HG03066 (cell line): ENCODE results near the gene EDDM3A.
"Not testable (repeated sequence)": the region's sequence is repeated elsewhere in the genome, so short reads cannot be mapped to it uniquely, and the experiment has no call there.

Experiments used
- ATAC-seq: cut with Tn5 transposase; IDR thresholded peaks from one replicate; pipeline ENCODE4 v1.9.1; 2021; ENCODE audit warnings: low read depth; ENCODE audit not compliant: unreplicated experiment

The EDDM3A gene, protein sequence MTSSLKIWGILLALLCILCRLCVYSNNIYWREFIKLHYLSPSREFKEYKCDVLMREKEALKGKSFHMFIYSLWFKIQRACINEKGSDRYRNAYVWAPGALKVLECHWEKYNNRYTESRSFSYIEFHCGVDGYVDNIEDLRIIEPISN

DNA sequence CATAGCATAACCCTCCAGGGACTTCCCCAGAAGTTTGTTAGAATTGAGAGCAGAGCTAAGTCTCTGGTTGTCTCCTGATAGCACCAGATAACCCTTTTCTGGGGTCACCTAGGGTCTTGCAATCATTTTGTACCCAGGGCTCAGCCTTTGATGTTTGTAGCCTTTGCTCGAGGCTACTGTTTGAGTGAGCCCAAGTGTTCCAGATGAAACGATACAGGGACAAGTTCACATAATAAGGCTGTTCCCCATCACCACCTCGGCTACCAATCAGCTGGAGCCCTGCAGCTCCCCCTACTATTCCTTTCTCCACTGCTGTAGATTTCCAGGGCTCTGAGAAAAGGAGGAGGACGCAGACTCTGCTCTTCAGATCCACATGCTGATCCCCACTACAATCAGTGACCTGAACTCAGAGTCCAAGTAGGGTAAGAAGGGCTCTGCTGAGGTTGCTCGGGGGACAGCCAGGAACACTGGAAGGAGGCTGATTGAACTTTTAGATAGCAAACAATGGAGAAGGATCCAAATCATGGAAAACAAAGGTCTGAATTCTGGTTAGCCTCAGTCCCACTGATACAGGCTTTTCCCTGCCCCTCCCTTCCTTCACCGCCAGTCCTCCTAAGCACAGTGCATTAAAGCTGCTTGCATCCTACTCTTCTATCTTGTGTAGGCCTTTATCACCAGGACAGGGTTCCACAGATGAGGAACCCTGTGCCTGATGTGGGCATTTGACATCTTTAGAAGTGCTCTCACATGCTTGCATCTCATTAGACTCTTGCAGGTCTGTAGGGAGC lies at the start of gene EDDM3A:
TSS of gene EDDM3A (plus strand) at position 317 of the 788 bp plus-strand sequence. CDS start 1,694 bp downstream, outside the sequence.
- ATAC-seq, result no peak

DNA sequence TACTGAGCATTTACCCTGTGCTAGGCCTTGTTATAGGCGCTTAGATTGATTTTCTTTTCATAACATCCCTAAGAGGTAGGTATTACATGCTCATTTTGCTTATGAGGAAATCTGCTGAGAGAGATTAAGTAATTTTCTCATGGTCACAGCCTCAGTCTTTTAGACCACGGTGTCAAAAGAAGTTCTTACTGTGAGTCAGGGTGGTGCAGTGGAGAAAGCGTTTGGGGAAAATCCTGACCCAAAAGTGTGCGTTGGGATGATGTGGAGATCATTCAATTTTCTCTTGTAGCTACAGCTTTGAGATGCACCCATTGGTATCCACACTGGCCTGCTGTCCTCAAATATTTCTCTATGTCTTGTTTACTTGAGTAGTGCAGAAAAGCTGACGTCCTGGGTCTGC lies 48.9 kb upstream of the EDDM3A start:
- no peak for ATAC-seq

DNA sequence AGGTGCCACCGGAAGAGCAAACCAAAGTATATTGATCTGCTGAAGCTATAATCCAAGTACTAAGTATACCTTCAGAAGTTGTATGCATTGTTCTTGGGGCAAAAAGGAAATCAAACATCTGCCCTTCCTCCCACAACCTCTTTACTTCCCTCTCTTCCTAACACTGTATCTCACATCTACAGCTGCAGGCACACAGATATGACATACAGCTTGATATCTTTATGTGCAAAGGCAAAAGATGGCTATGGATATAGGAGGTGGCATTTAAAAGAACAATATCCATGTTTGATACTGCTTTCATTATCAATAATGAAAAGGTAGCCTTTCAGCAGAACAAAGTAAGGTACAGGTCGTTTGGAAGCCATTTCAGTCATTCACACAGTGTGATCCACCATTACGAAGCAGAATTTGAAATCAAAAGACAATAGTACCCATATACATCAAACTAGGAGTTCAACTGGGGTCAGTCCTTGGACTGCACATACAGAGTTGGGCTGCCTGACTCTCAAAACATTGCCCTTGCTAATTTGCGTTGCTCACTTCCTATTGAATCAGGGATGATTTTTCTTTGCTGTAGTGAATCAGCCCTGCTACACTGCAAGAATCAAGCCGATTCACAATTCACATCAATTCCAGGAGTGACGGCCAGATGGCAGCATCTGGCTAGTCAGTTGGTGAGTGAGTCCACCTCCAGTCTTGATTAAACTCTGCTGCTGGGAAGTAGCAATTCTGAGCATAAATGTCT lies 48.2 kb upstream of the EDDM3A start:
- no peak for ATAC-seq

DNA sequence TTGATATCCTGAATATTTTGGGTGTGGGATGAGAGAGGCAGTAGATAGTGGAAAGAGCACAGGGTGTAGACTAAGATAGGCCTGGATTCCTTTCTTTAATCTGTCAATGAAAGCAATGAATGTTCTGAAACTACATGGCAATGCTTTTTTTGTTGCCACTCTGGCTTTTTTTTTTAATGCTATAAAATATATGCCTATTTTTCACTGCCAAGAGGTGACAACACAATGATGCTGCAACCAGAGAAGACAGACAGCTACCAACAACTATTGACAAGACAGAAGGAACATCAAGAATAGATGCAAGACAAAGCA lies 47.7 kb upstream of the EDDM3A start:
- no peak for ATAC-seq

DNA sequence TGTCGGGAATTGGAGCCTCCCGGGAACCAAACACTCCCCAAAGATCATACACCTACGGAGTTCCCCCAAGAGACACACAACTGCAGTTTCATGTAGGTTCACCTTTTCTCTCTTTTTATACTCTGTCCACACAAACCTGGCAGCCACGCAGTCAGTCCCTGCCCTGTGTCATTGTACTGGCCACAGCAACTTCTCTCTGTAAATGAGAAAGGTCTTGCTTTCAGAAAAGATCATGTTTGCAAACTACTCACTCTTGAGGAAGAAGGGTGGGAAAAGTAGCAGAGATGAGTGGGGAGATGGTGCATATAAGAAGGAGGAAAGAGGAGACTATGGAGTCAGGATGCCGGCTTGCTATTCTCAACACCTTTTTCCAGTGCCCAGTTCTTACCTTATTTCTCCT lies 46.8 kb upstream of the EDDM3A start:
- ATAC-seq, result no peak

DNA sequence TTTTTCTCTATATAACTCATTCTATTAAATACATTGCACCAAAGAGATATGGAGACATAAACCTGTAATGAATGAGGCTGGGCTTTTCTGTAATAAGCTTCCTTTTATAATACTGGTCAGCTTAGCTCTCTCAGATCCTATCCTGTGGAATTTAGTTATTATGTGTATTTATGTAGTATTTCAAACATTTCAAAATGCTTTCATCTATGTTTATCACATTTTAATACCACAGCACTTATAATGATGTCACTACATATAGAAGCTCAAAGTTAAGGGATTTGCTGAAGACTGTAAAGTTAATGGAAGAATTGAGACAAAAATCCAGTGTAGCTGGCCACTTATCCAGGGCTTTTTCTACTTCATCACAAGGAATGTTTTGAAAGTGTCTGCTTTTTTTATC lies 45.8 kb upstream of the EDDM3A start:
- ATAC-seq, result no peak

DNA sequence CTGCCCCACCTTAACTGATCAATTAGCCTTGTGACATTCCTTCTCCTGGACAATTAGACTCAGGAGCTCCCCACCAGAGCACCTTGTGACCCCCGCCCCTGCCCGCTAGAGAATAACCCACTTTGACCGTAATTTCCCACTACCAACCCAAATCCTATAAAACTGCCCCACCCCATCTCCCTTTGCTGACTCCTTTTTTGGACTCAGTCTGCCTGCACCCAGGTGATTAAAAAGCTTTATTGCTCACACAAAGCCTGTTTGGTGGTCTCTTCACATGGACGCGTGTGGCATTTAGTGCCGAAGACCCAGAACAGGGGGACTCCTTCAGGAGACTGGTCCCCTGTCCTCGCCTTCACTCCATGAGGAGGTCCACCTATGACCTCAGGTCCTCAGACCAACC lies 44.7 kb upstream of the EDDM3A start:
- not testable (repeated sequence) for ATAC-seq

DNA sequence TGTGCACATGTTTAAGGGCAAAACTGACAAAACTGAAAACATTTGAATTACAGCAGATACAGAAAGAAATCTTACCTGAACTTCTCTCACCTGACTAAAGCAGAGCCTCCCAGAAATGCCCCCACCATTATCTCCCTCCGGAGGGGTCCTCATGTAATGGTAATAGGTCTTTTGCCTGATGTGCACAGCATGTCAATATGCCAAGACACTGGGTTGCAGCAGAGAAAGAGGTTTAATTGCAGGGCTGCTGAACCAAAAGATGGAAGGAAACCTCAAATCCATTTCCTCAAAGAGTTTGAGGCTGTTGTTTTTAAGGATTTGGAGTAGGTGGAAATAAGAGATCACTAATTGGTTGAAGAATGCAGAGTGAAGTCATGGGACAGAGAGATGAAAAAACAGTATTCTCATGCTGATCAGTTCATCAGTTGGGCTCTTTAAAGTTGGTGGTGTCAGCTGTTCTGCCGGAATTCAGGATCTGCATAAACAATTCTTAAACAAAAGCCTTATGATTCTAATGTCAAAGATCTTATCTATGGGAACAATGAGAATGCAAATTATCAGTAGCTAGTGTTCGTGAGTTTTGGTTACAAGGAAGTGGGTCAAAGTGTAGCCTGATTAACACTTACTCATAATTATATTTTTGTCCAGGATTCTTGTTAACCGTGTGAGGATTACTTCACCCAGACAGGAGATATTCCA lies 38.9 kb upstream of the EDDM3A start:
- no peak for ATAC-seq

DNA sequence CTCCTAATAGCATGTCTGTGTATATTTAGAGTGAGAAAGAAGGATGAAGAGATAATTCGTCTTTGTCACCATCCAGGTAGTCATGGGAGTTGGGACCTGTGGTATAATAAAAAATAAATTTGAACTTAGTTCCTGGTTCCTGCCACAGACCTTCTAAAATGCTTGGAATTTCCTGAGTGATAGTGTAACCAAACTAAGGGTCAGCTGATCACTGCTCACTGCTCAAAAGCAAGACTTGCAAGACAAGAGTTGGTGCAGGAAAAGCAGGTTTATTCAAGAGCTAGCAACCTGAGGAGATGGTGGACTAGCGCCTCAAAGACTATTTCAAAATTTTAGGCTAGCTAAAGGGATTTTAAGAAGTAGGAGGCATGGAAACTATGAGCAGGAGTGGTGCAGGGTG lies 38.1 kb upstream of the EDDM3A start:
- no peak for ATAC-seq

DNA sequence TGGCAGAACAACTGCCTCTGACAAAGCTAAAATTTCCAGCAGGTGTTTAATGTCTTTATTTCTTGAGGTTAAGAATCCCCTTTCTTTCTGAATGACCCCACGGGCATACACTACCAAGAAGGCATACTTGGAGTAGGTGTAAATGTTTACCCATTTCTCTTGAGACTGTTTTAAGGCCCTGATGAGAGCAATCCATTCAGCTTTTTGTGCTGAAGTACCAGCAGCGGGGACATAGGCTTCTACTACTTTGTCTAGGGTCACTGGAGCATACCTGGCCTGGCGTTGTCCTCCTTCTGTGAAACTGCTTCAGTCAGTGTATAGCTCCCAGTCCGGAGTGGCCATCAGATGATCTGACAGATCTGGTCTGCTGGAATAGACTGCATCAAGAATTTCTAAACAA lies 34.4 kb upstream of the EDDM3A start:
- ATAC-seq, result no peak

DNA sequence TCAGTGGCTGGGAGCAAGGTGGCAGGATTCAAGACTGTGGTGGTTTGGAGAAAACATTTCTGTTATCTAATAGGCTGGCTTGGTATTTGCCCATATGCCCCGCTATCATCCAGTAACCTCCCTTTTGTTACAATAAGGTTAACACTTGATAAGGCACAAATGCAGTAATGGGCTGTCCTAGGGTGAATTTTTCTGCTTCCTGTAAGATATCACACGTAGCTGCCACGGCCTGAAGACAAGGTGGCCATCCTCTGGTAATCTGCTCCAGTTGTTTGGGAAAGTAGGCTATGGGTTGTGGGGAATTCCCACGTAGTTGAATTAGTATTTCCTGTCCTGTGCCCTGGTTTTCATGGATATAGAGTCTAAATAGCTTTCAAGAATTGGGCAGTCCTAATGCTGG lies 34.0 kb upstream of the EDDM3A start:
- ATAC-seq, result no peak

DNA sequence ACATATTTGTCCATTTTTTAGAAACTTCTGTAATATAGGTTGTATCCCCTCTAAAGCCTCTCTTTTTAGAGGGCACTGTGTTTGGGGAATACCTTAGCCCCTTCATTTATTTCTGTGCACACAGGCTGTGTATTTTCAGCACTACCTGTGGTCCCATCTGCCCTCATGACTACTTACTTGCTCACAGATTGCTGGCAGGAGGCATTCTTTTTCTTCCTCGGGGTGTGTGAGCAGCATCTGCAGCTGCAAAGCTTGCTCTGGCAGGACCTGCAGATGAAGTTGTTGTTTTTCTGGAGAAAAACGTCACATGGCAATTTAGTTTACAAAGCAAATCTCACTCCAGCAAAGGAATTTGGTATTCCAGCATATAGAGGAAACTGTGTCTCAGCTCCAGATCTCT lies 32.8 kb upstream of the EDDM3A start:
- ATAC-seq, result no peak

DNA sequence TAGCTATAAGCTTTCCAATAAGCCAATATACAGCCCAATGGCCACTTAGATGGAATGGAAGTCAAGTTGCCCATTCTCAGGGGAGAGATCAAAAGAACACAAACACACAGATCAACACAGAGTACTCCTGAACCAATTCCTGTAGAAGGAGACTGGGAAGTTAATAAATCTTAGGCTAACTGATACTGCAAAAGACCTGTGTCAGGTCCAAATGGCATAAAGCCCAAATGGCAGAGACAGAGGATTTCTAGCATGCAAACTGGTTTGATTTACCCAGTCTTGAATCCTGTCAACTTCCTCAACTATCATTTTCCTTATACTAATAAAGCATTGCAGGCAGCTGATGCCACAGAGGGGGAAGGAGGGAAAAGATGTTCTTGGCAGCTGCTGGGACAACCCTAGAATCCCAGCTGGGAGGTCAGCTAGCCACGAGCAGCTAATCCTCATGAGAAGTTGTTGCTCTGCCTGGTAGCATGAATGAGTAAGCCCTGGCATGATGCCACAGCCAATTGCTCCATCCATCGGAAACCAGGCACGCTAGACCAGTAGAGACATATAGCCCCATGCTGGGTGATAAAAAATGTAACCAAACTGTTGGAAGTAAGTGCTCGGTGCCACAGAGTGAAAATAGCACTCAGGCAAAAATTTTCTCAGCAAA lies 31.0 kb upstream of the EDDM3A start:
- ATAC-seq, result no peak

DNA sequence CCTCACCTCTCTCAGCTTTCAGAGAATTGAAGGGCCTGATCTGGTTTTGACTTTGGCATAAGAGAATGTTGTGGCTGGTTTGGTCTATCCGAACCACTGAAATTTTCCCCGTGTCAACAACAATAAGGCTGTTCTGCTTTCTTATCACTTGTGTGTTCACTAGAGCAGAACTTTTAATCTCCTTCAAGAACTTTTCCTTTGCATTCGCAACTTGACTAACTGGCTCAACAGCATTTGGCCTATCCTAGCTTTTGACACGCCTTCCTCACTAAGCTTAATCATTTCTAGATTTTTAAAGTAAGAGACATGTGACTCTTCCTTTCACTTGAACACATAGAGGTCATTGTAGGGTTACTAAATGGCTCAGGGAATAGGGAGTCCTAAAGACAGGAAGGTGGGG lies 25.9 kb upstream of the EDDM3A start:
- ATAC-seq, result no peak

DNA sequence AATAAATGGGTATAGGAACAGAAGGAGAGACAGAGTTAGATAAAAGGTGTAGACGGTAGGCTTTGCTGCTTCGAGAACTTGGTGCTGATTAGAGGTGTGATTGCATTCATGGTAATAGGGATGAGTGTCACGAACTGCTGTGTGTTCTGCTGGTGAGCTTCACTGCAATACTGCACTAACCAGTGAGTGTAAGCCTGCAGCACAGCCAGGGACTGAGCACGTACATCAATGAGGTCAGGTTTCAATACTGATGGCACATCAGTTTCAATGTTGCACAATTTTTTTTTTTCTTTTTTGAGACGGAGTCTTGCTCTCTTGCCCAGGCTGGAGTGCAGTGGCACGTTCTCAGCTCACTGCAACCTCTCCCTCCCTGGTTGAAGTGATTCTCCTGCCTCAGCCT lies 24.9 kb upstream of the EDDM3A start:
- no peak for ATAC-seq

DNA sequence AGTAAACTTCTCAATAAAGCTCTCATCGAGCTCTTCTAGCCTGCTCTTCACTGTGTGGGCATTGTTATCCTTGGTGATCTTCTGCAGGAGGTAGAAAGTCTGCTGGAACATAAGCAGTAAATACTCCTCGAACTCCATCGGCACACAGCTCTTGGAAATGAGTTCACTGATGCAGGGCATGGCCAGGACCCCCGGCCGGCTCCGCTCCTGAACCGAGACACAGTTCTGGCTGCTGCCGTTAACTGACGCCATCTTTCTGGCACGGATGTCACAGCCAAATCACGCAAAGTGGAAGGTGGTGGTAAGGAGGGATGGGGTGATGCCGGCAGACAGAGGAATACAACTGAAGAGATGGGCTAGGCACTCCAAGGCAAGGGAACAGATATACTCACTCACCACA lies 23.7 kb upstream of the EDDM3A start:
- ATAC-seq, result no peak

DNA sequence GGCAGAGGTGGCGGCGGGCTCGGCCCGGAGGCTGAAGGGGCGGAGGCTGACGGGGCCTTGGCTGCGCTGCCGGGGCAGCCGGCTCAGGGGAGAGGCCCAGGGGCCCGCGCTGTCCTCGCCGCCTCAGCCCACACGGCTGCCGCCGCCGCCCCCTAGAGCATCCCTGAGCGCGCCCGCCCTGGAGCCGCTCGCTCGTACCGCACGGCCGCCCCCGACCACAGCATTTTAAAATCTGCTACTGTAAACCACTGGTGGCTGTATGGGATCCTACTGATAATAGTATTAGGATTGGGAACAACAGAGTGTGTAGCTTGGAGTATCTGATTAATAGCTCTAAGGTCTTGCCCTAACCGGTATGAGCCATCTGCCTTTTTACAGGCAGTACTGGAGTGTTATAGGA lies 22.2 kb upstream of the EDDM3A start:
- no peak for ATAC-seq

DNA sequence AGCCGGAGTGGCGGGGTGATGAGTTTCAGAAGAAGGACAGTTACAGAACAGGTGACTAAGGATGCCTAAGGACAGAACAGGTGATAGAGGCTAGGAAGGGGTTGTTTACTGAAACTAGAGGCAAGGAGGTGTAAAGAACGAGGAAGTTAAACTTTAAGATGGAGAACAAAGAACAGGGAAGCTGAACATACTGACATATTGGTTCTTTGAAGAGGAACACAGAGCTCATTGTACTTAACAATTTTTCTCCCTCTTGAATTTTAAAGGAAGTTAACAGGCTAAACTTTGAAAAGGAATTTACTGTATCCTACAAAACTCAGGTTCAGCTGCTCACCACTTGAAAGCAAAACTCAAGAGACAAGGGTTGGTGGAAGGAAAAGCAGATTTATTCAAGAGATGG lies 19.6 kb upstream of the EDDM3A start:
- ATAC-seq, result not testable (repeated sequence)

DNA sequence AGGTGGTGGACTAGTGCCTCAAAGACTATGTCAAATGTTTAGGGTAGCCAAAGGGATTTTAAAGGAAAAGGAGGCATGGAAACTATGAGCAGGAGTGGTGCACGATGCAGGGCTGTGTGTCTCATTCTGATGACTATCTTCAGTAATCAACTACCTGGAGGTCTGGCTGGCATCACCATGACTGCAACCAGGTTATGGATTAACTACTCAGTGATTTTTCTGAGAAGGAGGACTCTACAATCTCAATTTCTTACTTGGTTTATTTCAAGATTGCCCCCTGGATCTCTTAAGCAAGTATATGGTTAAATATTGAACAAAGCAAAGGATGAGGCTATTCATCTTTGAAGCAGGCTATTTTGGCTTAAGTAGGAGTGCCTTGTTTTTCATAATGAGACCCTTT lies 19.2 kb upstream of the EDDM3A start:
- no peak for ATAC-seq

DNA sequence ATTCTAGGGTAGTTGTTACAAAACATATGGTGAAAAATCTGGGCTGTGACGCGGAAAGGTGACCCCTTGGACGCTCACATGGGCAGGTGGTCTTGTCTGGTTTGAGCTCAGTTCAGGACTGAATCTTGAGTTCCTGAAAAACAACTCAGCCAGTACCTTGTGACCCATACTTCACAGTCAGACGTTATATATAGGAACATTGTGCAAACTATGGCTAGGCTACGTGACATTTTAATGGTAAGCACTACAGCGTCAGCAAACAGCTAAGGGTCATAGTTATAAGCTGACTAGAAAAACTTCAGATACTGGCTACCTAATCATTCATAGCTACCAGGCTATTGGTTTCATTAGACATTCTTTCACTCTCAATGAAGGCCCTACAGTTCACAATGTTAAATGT lies 14.8 kb upstream of the EDDM3A start:
- no peak for ATAC-seq

DNA sequence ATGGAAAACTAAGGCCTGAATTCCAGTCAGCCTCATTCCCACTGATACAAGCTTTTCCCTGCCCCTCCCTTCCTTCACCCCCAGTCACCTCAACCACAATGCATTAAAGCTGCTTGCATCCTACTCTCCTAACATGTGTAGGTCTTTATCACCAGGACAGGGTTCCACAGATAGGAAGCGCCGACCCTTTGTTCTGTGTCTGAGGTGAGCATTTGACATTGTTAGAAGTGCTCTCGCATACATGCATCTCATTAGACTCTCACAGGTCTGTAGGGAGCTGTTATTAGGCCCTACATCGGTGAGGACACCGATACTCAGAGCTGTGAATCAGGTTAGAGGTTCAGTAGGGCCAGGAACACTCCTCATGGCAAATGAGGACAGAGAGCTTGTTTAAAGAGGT lies 13.2 kb upstream of the EDDM3A start:
- no peak for ATAC-seq
